Left cardiac atrium (tissue), 4 donors: Measurements from ENCODE around the gene WNT3. TPM values are rescaled to one million over a fixed set of nuclear protein-coding genes. Genes with fewer than 3 reads are reported as not detected.
"Not testable (repeated sequence)": the region's sequence is repeated elsewhere in the genome, so short reads cannot be mapped to it uniquely, and the experiment has no call there.

ENCODE experiments used
- ATAC-seq, 2 donors: fragments of 200-7000 bp; cut with Tn5 transposase; one replicate each; pipeline ENCODE4 v1.9.1; 2020; ENCODE audit warnings: mild to moderate bottlenecking in 2 of 2, moderate library complexity in 2 of 2
- DNase-seq: peaks from one replicate; pipeline ENCODE4 v3.0.0-alpha.2; 2020
- intact Hi-C, 2 donors: fragments of 100-400 bp; cut with DNase I; formaldehyde crosslinking; loops; one replicate each; pipeline versions ENCODE4 v1.14.1 to v1.15.1; 2022 to 2023
- total RNA-seq, 2 donors: library from RNA; stranded (reverse); fragmentation: NEBNext Ultra II Directional; extraction: Animal tissue kit (Norgen Biotek cat#: 25700); gene quantifications; one replicate each; pipeline ENCODE4 v1.2.1, GENCODE V29; 2021
- donor health status: DM: no; HTN: yes; CAD: no.
- donor health status: DM: no; HTN: yes; CAD: no; lungs with severe emphysema.
- donor health status: DM: yes; HTN: yes; CAD: no.
- donor health status: Dilated cardiomyopathy.

Gene WNT3
- total RNA-seq, 2 donors from 2014 or later = 1.1 to 2.1 TPM

DNA sequence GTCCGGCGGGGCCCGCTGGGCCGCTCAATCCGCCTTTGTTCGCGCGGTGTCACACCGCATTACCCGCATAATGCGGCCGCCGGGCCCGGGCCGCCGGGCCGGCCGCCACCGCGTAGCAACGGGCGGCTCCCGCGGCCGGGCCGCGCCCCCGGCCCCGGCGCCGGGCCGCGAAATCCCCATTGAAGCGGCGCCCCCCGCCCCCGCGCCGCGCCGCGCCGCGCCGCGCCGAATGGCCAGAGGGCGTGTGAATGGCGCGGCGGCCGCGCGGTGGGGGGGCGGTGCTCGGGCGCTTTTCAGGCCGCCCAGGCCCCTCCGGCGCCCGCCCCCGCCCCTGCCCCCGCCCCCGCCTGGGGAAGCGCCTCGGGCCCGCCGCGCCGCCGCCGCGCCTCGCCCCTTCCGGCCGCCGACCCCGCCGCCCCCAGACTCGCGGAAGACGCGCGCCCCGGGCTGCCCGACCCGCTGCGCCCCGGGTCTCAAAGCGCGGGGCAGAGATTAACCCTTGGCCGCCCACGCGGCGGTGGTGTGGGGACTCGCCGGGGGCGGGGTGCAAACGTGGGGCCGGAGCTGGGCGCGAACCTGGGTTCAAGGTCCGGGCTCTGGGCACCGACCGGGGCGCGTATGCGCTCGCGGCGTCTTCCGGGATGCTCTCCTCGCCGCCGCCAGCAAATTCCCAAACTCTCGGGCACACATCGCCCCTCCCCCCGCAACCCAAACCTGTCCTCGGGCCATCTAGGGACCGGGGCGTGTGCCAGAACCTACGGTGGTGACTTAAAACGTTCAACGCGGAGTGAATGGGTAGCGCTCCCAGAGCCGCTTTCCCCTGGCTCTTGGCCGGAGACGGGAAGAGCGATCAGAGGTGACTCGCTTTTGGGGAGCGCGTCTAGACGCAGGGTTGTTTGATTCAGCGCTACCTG lies 46.7 kb downstream of the WNT3 start:
- intact Hi-C loops = loop anchor here in 1 of 2 donors (10.0 kb wide), 1 partner anchor 57 kb away; no protein-coding TSS in a partner anchor
- DNase-seq (peak; percentile 46), ATAC-seq (peak; percentile 38)

DNA sequence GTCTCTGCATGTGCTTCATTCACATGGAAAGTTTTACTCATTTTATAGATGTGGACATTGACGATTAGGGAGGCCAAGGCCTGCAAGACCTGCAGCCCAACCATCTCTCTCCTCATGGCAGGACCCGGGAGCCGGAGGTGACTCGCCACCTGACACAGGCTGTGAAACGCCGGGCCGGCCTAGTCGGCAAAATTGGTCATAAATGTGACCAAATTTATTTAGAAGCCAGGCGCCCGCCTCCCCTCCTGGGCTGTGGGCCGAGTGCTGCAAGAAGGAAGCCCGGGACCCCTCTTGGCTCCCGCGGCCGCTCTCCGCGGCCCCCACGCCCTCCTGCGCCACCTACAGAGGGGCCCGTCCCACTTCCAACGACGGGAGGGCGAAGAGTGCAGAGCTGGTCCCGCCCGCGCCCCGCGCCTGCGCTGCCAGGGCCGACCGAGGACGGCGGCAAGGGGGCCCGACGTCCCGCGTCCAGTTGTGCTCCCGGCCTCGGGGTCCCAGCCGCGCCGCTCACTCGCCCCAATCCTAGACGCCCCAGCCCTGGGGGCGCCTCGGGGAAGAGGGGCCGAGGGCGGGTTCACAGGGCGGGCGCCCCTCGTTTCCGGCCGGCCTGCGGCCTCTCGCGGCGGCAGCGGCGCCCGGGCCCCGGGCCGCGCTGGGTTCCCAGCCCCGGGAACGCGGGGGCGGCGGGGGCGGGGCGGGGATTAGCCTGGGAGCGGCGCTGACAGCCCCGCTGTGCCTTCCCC lies 47.5 kb downstream of the WNT3 start:
- peak; percentile 48 for DNase-seq
- peak; percentile 75 to 77 for ATAC-seq
- intact Hi-C loops = loop anchor here in 1 of 2 donors (10.0 kb wide), 1 partner anchor 56 kb away; no protein-coding TSS in a partner anchor

DNA sequence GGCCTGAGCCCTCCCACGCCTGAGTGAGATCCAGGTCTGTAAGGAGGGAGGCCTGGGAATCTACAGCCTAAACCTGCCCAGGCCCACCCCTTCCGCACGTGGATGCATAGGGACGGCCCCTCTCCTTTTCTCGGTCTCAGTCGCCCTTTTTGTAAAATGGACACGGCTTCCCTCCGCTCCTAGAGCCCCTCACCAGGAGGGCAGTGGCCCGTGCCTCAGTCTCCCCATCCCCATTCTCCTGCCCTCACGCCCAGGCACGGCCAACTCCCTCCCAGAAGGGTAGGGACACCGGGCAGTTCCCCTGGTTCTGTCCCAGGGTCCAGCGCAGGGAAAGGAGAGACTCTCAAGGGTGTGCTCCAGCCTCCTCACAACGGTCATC lies 48.1 kb downstream of the WNT3 start:
- intact Hi-C loops = loop anchor here in 1 of 2 donors (10.0 kb wide), 1 partner anchor 56 kb away; no protein-coding TSS in a partner anchor
- ATAC-seq (no peak), DNase-seq (no peak)

DNA sequence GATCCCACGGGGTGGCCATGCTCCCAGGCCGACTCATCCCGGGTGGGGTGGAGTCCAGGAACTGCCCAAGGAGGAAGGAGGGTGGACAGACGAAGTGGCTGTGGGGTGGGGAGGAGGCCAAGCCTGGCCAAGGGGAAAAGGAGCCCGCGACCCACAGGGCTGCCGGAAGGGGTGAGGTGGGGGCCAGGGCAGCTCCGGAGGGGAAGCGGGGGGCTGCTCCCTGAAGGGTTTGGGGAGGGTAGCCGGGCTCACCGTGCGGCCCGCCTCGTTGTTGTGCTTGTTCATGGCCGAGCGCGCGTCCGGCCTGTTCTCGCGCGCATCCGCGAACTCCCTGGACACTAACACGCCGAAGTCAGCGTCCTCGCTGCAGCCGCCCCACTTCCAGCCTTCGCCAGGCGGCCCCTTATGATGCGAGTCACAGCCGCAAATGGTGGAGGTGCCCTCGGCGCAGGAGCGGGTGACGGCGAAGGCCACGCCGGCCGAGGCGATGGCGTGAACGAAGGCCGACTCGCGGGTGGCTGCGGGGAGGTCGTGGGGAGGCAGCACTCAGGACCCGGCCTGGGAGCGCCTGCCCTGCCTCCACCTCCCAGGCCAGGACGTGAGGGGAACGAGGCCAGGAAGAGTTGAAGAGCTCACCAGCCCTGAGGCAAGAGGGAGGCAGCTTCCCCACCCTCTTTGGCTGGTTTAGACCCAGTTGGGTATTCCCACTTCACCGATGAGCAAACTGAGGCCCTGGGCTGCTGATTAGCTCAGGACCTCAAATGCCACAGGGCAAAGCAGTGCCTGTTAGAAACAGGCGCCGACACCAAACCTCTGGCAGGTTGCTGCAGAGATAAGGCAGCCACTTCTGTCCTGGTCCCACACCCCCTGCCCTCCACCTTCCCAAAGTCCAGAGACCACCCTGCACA lies 48.7 kb downstream of the WNT3 start:
- intact Hi-C loops = loop anchor here (5.0 to 10.0 kb wide), 2 partner anchors 48 to 55 kb away; partner anchors contain the start of gene WNT3 (in 1 of the 2)
- ATAC-seq (no peak), DNase-seq (no peak)

DNA sequence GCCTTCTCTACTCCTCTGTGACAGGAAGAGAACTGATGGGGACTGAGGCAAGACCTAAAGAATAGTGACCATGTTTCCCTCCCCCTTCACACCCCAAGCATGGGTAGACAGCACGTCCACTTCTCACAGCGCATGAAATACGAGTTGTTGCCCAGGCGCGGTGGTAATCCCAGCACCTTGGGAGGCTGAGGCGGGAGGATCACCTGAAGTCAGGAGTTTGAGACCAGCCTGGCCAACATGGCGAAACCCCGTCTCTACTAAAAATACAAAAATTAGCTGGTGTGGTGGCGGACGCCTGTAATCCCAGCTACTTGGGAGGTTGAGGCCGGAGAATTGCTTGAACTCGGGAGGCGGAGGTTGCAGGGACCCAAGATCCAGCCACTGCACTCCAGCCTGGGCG lies 49.6 kb downstream of the WNT3 start:
- not testable (repeated sequence) for DNase-seq, ATAC-seq
- intact Hi-C loops = loop anchor here in 1 of 2 donors (5.0 kb wide), 1 partner anchor 48 kb away; the partner anchor contains the start of gene WNT3

DNA sequence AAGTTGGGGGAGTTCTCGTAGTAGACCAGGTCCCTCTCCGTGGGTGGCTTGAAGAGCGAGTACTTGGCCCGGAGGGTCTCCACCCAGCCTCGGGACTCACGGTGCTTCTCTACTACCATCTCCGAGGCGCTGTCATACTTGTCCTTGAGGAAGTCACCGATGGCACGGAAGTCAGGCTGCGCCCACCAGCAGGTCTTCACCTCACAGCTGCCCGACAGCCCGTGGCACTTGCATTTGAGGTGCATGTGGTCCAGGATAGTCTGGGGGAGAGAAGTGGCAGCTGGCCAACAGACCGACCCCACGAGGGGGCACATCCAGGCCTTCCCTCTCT lies 50.0 kb downstream of the WNT3 start:
- ATAC-seq (no peak), DNase-seq (no peak)
- intact Hi-C loops = loop anchor here in 1 of 2 donors (5.0 kb wide), 1 partner anchor 49 kb away; the partner anchor contains the start of gene WNT3

DNA sequence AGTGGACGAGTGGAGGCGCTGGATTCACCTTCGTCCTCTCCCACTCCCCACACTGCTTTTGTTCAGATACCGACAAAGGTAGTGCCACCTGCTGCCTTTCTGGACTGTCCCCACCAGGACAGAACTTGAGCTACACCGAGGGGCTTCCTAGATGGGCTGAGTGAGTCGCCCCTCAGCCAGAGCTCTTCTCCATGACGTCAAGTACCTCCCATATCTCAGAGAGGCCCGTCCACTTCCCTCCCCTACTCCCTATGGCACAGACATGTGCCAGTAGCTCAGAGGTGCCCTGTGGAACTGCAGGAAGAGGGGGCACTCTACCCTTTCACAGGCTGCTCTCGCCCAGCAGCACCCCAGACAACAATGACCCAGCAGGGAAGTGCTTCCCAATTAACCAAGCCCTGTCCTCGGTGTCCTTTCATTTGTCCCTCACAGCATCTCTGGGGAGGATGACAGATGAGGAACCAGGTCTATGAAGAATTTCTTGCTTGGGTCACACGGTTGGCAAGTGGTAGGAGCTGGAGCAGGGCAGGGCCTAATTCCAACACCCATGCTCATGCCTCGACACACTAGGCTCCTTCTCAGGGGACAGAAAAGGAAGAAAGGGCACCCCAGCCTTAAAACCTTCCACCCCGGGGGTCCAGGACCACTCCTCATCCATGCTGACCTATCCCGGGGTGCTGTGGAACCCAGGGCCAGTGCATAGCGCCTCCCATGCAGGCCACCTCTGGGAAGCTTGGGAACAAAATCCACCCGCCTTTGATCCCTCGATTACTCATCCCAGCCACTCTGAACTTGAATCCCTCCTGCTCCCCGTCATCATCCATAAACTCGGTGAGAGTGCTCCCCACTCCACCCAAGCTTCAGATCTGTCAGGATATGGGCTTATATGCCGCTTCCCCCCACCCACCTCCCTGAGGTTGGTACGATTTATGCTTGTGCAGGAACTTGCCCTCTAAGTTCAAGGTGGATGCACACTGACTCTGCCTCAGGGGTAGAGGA lies 51.7 kb downstream of the WNT3 start:
- DNase-seq = no peak
- ATAC-seq = no peak
- intact Hi-C loops = loop anchor here in 1 of 2 donors (5.0 kb wide), 1 partner anchor 51 kb away; the partner anchor contains the start of gene WNT3

DNA sequence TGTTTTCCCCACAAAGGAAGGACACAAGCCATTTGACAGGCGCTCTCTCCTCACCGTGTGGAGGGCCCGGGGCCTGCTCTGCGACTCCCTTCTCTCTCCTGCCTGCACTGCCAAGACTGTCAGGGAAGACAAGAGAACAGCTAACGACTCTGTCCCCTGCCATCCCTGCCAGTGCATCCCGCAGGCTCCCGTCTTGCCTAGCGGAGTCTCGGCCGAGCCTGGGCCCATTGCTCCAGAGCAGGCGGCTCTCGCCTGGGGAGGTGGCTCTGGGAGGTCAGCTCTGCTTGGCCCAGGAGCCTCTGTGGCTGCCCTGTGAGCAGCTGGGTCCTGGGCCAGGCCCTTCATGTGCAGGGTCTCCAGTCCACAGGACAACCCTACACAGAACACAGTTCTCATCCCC lies 53.0 kb downstream of the WNT3 start:
- intact Hi-C loops = loop anchor here in 1 of 2 donors (5.0 kb wide), 1 partner anchor 52 kb away; the partner anchor contains the start of gene WNT3
- peak in 1 of 2 donors; percentile 7 for ATAC-seq

DNA sequence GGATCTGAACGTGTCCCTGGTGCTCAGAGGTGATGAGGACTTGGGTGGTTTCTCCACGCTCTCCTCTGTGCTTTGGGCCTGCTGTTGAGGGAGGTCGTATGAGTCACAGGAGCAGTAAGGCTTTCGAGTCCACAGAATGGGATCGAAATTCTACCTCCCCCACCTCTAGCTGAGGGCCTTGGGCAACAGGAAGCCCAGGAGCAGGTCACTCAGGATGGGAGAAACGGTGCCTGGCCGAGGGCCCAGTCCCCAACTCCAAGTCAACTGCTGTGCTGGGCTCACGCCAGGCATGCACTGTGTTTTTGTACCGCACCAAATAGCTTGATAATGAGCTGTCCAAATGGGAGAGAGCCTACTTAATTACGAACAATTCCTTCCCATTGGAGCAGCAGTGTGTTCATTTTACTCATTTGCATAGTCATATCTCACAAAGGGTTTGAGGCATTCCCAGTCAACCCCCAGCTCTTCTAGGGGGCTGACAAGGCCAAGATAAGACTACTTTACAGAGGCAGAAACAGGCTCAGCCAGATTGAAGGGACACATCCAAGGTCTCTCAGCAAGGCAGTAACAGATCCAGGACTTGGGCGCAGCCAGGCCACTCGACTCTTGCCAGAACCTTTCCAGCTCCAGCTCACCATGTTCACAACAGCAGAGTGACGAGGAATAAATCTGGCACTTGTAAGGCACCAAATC lies 53.6 kb downstream of the WNT3 start:
- intact Hi-C loops = loop anchor here in 1 of 2 donors (5.0 kb wide), 1 partner anchor 52 kb away; the partner anchor contains the start of gene WNT3
- DNase-seq (peak; percentile 84), ATAC-seq (peak; percentile 76 to 86)

More for the DNA sequence above, 53.0 kb downstream of the WNT3 start:
- no peak for DNase-seq

DNA sequence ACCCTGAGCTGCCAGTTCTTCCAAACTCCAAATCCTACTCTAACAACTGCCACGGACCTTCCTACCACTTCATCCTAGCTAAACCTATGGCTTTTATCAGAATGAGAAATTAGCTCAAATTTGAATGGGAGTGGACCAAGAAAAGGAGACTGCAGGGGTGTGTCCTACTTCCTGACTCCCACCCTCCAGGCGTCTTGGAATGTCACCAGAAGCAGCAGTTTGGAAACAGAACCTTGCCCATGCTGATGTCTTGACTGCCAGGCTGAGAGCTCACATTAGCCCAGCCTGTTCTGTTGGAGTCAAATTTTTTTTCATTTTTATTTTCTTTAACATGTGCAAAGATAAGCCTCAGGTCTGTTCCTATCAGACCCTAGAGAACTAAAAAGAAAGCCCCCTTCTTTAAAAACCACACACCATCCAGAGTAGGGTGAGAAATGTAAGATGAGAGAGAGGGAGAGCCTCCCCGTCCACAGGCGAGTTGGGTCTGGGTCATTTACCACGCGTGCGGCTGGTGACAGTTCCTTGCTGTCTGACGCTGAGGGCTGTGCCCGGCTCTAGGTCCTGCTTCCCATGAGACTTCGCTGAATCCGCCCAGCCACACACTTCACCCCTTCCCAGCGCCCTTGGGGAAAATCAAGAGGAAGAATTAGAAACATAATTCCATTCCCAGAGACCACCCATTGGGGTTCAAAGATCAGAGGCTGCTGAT lies 54.3 kb downstream of the WNT3 start:
- ATAC-seq = no peak
- intact Hi-C loops = no loop called here

DNA sequence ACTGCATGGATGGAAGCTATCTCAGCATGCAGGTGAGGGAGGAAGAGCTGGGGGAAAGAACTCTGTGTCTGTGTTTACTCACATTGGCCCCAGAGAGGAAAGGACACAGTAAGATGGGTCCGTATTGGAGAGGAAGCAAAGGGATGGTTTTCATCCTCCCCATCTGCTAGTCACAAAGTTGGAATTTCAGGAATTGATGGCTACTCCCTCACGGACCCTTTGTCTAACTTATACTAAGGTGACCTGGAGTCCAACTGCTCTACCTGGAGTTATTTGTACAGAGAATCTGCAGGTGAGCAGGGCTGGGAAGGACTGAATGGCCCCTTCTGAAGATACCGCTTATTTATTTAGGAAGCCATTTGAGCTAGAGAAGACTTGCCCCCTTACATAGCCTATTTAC lies 55.1 kb downstream of the WNT3 start:
- DNase-seq (no peak), ATAC-seq (no peak)
- intact Hi-C loops = no loop called here

More for the DNA sequence above, 54.3 kb downstream of the WNT3 start:
- DNase-seq = peak; percentile 19

DNA sequence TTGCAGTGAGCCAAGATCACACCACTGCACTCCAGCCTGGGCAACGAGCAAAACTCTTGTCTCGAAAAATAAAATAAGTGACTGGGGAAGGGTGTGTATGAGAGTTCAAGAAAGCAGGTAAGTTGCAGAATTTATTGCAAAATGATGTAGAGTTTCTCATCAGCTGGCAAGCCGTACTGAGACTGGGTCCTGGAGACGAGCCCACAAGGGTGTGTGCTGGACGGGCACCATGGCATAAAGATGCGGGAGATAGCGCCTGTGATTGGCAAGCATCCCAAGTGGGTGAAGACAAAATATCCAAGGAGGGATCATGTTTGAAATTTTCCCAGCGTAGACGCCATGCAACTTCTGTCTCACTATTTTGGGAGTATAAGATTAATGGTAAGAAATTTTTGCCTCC lies 59.4 kb downstream of the WNT3 start:
- no peak for ATAC-seq
- intact Hi-C loops = no loop called here
- DNase-seq = no peak

DNA sequence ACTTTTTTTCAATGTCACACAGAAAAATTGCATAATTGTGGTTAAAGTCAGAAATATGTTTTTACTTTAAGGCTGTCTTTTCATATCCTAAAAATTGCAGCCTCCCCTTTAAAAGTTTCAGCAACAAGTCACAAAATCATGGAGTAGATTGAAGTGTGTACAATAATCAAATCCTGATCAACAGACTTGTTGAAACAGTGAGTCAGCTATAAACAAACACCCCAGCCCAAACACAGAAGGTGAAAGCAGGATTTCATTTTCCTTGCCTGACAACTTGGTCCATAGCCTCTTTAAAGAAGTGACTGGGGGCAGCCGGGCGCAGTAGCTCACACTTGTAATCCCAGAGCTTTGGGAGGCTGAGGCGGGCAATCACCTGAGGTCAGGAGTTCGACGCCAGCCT lies 59.9 kb downstream of the WNT3 start:
- intact Hi-C loops = no loop called here
- ATAC-seq = no peak
- DNase-seq = no peak

DNA sequence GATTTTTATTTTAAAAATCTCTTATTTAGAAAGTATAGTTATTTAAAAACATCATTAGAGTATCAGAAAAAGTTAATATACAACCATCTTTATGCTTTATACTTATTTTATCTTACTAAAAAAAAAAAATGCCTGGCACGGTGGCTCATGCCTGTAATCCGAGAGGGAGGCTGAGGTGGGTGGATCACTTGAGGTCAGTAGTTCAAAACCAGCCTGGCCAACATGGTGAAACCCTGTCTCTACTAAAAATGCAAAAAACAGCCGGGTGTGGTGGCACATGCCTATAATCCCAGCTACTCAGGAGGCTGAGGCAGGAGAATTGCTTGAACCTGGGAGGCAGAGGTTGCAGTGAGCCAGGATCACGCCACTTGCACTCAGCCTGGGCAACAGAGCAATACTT lies 60.9 kb downstream of the WNT3 start:
- ATAC-seq, intact Hi-C loops: not testable (repeated sequence)

DNA sequence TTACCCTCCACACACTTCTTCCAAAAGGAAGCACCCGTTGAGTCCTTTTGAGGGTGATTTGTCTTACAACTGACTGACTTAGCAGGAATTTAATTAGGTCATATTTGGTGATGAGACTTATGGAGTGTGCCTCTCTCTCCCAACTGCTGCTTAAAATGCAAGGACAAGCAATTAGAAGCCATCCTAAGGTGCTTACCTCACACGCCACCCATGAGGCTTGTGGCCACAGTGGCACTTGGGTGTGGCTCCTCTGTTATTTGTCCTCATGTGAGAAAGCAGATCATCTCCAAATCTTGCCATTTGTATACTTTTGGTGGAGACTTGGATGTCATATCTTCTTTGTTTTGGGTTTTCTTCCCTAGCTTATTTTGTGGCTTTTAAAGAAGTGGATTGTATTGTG lies 61.6 kb downstream of the WNT3 start:
- DNase-seq (no peak), ATAC-seq (no peak)
- intact Hi-C loops = no loop called here

More for the DNA sequence above, 60.9 kb downstream of the WNT3 start:
- DNase-seq = not testable (repeated sequence)

DNA sequence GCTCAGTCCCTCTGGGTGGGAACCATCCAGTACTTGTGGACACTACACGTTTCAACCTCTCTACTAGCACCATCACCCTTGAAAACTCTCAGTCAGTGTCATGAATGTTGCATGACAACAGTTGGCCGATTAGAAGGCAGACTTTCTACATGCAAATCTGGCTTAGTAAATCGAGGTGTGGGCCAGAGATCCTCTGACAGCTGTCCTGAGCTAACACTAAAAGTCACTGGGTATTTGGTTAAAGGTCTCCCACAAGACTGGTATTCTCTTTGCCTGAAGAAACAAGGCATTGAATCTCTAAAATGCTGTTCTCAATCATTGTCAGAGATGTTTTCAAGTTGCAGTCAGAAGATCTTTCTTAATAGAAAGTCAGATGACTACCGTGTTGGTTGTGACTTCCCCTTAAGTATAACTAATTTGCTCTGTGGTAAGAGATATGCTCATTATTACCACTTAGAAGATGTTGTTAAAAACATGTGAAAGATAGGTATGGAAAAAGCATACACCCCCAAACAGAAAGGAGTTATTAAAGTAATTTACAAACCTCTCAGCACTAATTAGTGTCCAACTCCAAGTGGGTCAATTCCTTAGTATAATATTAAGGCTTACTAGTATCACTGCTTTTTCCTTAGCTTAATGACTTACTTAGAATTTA lies 62.3 kb downstream of the WNT3 start:
- DNase-seq (no peak), ATAC-seq (no peak)
- intact Hi-C loops = no loop called here
